ENCODE data around the gene CUX1. TPM values are rescaled to one million over a fixed set of nuclear protein-coding genes. Genes with fewer than 3 reads are reported as not detected.
"Not testable (repeated sequence)": the region's sequence is repeated elsewhere in the genome, so short reads cannot be mapped to it uniquely, and the experiment has no call there.

The CUX1 gene
- total RNA-seq, 1 donor from 2014 or later, result 33.3 TPM

DNA sequence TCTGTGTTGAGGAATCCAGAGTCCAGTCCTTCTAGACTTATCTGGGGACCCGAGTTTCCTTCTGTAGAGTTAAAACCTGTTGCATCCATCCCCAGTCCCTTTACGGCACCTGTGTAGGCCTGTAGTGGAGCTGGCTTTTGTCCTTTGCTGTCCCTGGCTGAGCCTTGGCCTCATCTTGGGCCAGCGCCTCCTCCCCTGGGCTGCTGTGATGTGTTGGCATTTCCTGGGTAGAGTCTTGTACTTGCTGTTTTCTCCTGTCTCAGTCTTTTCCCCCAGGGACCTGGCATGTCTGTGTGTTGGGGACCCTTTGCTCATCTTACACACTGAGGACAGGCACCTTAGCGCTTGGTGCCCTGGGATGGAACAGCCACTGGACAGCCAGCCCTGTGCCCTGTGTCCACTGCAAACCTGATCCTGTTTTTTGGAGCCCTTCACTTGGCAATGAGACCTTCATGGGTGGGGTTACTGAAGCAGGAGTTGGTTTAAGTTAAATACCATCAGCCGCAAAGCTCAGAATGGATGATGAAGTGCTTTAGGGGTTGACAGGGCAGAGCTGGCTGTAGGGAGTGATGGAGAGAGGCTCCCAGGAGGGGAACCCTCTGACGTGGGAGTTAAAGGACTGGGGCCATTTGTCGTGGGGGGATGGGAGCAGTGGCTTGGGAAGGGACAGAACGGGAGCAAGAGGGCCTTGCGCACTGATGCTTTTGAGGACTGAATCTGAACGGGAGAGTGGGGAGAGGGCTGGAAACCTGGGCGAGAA lies 50.9 kb downstream of the CUX1 start:
- intact Hi-C loops (cut with micrococcal nuclease), result no loop called here

DNA sequence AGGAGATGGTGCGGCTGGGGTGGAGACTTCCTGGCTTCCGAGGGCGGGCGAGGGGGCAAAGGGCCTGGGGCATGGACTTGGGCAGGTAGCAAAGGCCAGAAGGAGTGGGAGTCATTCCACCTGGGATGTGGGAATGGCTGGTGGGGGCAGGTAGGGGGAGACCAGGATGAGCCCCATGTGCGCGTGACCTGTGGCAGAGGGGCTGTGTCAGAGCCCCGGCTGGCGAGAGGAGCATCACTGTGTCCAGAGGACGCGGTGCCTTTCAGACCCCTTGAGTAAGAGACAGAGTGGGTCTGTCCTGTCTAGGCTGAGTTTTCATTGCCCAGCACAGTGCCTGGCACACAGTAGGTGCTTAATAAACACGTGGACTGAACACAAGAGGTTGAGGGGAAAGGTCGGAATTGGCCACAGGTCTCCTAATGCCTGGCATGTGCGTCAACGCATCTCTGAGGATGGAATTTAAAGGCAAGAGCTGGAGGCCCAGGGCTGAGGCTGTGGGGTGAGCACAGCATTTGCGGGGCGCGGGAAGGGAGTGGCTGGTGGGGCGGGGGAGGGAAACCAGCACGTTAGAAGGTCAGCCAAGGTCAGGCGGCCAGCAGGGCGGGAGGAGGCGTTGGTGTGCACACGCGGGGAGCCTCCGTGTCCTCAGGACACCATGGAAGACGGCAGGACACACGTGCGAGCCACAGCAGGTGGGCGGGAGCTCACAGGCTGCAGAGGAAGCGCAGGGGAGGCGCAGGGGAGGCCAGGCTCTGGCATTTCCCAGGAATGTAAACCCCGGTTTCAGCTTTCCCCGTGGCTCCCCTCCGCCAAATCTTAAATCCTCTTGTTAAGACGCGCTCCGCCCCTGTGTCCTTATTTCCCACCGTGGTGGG lies 51.8 kb downstream of the CUX1 start:
- intact Hi-C loops (cut with micrococcal nuclease), result no loop called here

DNA sequence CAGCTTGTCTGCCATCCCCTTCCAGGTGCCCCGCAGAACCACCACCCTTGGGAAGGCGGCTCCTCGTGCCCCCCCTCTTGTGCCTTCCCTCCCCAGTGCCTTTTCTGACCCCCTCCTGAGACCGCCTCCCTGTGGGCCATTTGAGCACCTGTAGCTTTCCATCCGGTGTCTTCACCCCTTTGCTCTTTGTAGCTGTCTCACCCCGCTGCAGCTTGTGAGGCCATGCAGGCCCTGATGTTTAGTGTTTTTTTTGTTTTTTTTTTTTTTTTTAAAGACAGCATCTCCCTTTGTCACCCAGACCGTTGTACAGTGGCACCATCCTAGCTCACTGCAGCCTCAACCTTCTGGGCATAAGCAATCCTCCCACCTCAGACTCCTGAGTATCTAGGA lies 52.5 kb downstream of the CUX1 start:
- intact Hi-C loops (cut with micrococcal nuclease), result no loop called here

DNA sequence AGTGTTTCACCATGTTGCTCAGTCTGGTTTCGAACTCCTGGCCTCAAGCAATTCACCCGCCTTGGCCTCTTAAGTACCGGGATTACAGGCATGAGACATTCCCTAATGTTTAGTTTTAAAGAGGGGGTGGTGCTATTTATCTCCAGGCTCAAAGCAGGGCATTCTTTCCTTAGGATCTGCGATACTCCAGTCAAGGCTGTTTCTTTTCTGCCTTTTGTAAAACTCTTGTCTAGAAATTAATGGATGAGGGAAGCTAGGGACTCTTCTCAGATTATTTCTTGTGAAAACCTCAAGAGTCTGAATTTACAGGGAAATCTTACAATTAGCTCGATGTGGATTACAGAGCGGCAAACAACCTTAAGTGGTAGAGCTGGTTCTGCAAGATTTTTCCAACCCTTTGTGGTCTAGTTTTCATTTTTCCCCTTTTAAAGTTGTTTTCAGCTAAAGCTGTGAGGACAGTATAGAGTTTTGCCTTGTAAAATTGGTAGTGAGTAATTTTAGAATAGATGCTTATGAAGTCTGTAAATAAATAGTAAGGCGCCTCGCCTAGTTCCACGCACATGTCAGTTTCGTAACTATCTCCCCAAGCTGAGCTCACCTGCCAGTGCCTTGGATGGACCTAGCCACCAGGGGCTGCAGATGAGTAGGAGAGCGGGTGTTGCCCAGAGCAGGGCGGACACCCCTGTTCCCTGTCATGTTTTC lies 53.1 kb downstream of the CUX1 start:
- intact Hi-C loops (cut with micrococcal nuclease), result no loop called here

DNA sequence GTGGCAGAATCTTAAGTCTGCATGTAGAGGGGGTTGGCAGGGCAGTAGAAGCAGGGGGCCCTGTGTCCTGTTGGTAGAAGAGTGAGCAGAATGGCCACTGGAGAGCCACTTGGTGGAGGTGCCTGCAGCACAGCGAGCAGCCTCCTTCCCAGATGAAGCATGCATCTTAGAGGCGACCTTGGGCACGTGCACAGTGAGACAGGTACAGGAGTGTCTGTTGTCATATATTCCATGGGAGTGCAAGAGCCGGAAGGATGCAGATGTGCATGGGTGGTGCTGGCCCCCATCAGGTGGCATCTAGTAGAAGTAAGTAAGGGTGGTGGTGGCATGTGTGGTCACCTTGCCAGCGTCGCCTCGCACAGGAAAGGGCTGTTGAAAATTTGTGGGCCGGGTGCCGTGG lies 53.9 kb downstream of the CUX1 start:
- intact Hi-C loops (cut with micrococcal nuclease), result no loop called here

GRCh38 chr7:101874028-101874427 lies 56.6 kb downstream of the CUX1 start:
- intact Hi-C loops (cut with micrococcal nuclease), result no loop called here

DNA sequence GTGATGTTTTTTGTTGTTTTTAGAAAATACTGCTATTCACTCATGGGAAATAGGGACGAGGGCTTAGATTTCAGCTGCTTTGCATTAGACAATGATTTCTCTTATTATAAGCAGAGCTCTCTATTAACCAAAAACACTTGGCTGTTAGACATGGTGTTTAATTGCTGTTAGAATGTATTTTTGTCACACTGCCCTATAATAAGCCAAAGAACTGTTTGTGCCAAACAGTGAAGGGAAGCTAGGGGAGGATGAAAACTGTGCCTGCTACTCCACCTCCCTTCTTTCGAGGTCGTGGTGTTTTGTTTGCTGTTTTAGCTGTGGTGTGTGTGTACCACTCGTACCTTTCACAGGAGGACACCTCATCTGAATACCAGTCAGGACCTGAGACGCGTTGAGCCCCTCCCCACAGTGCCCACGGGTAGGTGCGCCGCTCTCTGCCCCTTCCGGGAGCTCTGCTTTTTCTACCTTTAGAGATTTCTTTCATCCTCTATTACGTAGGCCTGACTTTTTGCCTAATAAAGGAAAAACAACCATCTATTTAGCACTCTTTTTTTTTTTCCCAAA lies 57.9 kb downstream of the CUX1 start:
- intact Hi-C loops (cut with micrococcal nuclease), result no loop called here

GRCh38 chr7:101877882-101878591 lies 60.6 kb downstream of the CUX1 start:
- intact Hi-C loops (cut with micrococcal nuclease), result no loop called here

- intact Hi-C loops (cut with micrococcal nuclease), result no loop called here
These were observed 61.5 kb downstream of the CUX1 start for GRCh38 chr7:101878938-101879337.

- intact Hi-C loops (cut with micrococcal nuclease), result no loop called here
These were observed 62.1 kb downstream of the CUX1 start for GRCh38 chr7:101879565-101879964.

- intact Hi-C loops (cut with micrococcal nuclease), result no loop called here
These were observed 63.0 kb downstream of the CUX1 start for GRCh38 chr7:101880282-101881054.

DNA sequence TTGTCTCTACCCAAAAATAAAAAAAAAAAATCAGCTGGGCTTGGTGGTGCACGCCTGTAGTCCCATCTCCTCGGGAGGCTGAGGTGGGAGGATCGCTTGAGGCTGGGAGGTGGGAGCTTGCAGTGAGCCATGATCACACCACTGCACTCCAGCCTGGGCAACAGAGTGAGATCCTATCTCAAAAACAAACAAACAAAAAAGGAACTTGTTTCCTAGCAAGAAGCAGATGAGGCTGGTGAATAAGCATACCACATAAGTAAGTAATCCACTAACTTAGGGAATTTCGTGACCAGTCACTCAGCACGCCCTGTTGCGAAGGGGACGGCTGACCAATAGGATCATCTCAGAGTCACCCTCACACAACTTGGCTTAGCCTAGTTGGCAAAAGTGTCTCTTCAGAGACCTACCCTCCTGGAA lies 64.6 kb downstream of the CUX1 start:
- intact Hi-C loops (cut with micrococcal nuclease), result no loop called here

DNA sequence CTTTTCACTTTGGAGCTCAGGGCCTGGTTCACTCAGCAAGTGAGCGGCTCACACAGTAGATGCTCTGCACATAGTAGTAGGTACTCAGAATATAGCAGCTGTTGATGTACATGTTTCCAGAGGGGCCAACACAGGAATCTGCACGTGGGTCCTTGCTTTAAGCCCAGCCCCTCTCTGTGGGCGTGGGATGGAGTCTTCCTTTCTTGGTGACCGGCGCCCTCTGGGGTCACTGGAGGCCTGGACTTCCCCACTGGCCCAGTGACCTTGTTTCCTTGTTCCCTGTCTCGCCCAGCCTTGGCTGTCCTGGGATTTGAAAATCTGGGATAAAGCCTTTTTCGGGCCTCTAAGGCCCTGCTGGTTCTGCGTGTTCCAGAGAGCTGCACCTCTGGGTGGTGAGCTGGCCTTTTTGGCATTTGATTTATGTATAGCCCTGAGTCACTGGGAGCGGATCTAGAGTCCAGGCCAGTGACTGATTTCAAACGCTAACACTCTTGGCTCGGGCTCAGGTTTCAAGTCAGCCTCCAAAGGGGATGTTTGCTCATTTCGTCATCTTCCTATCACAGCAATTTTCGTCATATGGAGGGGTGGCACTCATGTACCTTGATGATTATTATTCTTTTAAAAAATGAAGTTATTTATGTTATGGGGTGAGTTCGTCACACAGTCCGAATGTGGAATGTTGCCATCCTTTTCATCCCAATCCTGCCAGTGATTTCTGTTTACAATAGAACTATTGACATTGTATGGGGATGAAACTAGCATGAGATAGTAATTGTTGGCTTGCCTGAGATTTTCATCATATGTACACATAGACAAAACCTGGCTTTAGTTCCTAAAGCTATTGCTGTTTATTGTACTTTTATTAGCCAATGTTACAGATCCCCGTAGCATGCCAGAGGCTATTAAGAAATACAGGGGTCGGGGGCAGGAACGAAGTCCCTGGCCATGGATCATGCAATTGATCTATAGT lies 65.5 kb downstream of the CUX1 start:
- intact Hi-C loops (cut with micrococcal nuclease), result no loop called here

GRCh38 chr7:101884671-101885596 lies 67.5 kb downstream of the CUX1 start:
- intact Hi-C loops (cut with micrococcal nuclease), result no loop called here

DNA sequence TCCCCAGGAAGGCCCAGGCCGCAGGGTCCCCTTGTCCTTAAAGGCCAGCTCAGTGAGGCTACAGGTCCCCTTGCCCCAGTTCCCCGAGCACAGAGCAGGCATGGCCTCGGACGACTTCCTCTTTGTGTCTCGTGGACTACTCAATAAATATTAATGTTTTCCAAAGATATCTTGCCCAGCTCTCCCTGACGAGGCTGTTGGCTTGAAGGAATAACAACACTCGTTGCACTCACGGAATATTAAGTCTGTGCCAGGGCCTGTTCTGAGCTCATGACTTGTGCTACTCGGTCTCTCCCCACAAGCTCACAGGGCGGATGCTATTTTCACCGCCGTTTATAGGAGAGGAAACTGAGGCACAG lies 68.2 kb downstream of the CUX1 start:
- intact Hi-C loops (cut with micrococcal nuclease), result no loop called here

DNA sequence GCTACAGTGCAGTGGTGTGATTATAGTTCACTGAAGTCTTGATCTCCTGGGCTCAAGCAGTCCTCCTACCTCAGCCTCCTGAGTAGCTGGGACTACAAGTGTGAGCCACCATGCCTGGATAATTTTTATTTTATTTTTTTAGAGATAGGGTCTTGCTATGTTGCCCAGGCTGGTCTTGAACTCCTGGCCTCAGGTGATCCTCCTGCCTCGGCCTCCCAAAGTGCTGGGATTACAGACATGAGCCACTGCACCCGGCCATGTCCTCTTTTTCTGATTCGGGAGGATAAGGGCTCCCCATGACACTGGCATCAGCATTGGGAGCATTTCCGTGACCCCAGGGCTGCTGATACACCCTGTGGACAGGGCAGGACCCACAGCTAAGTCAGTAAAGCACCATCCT lies 69.9 kb downstream of the CUX1 start:
- intact Hi-C loops (cut with micrococcal nuclease), result not testable (repeated sequence)

DNA sequence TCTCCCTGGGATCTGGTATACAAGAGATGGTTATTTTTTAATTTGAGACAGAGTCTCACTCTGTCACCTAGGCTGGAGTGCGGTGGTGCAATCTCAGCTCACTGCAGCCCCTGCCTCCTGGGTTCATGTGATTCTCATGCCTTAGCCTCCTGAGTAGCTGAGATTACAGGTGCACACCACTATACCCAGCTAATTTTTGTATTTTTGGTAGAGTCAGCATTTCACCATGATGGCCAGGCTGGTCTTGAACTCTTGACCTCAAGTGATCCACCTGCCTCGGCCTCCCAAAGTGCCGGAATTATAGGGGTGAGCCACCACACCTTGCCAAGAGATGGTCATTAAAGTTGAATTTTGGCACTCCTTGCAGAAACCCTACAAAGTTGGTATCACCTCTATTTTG lies 71.1 kb downstream of the CUX1 start:
- intact Hi-C loops (cut with micrococcal nuclease), result not testable (repeated sequence)

All from T-helper 2 cell treated with Interferon-gamma antibody and Interleukin-4, amounts not matched to agents 100 ng/mL and 5 ng/mL, for 36 hours (primary cell).